Adrenal gland (tissue), 5 donors: ENCODE data around the gene GRIP1.

ENCODE experiments used
- POLR2A ChIP-seq, 2 donors: fragments of 450-650 bp; IDR thresholded peaks; one replicate each; pipeline ENCODE4 v1.6.1; 2017; ENCODE audit warnings: antibody characterized with exemption in 2 of 2, mild to moderate bottlenecking in 2 of 2, moderate library complexity in 1 of 2
- TF ChIP-seq, protein P1 (sequence below), 6 experiments: fragments of 450-650 bp in 4 of 6; fragments of 200-600 bp in 2 of 6; sonication (generic) in 1 of 6; IDR thresholded peaks; 1 replicate in 5 of 6; 2 replicates in 1 of 6; pipeline versions ENCODE4 v1.5.1 to v1.8.0; 2016 to 2021; ENCODE audit warnings: antibody characterized with exemption in 6 of 6, mild to moderate bottlenecking in 2 of 6, moderate library complexity in 1 of 6
- donor health status: DM: no; HTN: no; CAD: no.

DNA sequence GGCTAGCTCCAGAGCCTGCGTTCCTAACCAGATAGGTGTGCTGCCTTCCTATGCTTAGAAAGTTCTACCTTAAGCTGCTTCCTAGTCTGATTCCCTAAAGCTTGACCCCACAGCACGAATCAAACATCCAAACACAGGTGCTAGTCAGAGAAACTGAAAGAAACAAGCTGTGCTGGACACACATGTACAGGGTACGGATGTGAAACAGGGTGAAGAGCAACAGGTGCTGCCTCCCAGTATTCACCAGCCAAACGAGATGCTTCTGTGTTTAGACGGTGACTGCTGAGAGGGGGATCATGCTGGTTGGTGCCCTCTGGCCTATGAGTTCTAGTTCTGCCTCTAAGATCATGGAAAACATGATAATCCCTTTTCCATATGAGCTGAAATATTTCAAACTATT lies 105.3 kb downstream of the GRIP1 start:
- TF ChIP-seq, protein P1, sequence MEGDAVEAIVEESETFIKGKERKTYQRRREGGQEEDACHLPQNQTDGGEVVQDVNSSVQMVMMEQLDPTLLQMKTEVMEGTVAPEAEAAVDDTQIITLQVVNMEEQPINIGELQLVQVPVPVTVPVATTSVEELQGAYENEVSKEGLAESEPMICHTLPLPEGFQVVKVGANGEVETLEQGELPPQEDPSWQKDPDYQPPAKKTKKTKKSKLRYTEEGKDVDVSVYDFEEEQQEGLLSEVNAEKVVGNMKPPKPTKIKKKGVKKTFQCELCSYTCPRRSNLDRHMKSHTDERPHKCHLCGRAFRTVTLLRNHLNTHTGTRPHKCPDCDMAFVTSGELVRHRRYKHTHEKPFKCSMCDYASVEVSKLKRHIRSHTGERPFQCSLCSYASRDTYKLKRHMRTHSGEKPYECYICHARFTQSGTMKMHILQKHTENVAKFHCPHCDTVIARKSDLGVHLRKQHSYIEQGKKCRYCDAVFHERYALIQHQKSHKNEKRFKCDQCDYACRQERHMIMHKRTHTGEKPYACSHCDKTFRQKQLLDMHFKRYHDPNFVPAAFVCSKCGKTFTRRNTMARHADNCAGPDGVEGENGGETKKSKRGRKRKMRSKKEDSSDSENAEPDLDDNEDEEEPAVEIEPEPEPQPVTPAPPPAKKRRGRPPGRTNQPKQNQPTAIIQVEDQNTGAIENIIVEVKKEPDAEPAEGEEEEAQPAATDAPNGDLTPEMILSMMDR (IDR thresholded peaks at IDR 0.05): no peak
- TF ChIP-seq POLR2A (IDR thresholded peaks at IDR 0.05): no peak
